Measurements from ENCODE around the gene ROBO2.

Gene ROBO2

DNA sequence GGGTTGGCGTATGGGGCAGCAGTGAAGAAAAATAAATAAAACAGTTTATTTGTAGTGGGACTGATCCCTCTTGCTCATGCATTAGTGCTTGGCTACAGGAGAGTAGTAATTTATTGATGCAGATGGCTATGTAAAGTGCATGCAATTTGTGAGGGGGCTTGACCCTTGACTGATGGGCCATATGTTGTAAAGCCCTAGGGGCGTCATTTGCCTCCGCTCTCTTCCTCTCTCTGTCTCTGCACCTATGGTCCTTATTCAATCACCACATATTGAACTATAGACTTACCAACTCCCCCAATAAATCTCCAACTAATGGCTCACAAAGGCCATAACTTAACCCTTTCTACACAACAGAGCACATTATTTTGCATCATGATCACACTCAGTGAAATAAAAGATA lies 227.7 kb downstream of the ROBO2 start:
- DNase-seq, result no peak

DNA sequence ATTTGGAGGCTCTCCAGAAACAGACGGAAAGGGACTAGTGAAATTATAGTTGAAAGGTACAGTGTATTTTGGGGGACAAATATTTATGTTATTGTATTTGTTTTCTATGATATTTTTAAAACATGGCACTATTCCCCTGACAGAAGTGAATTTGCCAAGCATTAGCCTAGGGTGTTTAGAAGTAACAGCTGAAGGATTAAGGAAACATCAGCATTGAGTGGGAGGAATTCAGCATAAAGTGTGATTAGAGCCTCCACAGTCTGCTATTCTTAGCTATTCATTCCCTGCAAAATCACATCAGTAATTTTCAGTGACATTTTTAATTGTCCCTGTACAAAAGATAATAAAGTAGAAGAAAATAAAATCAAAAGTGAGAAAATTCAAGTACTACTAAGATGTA lies 231.4 kb downstream of the ROBO2 start:
- DNase-seq, result no peak

DNA sequence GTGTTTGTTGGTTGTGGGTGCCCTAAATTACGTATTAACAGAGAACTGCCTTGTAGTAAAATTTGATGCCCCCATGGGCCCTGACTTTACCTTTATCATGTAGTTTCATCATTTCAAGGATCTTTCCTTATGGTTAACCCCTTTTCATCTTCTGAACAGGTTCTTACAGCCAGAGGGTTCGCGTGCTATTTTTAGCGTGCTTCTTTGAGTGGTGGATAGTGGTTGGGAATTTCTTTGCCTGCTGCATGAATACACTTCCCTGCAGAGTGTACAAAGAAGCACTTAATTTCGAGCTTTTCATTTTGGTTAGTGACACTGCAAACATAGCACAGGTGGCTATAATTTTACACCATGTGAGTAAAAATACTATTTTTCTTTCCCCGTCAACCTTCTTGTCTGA lies 231.8 kb downstream of the ROBO2 start:
- no peak for DNase-seq

DNA sequence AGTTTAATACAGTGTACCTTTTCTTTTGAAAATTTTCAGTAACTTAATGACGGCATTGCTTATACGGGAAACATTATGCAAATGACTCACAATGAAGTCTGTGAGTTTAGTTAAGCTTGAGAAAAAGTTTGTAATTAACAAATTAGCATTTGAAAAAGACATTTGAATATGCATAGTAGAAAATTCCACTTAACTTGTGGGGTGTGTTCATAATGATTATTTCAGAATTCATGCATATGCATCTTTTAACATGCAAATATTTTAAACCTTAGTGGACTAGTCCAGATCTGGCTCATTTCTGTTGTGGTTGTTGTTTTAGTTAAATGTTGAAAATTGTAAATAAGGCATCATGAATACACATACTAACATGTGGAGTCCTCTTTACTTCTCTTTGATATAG lies 239.4 kb downstream of the ROBO2 start:
- no peak for DNase-seq

GRCh38 chr3:77281721-77282120 lies 241.8 kb downstream of the ROBO2 start:
- DNase-seq, result no peak

DNA sequence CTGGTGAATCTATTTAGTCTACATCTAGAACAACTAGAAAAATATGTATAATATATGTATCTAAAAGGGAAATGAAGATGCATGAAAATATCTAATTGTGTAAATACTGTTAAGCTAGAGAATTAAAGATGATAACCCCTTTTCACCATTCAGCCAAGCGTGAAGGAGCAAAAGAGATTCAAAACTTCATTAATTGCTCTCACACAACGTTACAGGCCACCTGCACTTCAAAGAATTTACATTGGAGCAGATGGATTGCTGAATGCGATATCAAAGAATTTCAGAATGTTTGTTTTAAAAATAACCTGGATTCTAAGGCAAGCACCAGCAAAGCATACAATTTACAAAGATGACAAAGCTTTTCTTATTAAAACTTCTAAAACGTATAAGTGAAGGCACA lies 243.2 kb downstream of the ROBO2 start:
- DNase-seq, result no peak

GRCh38 chr3:77288348-77288747 lies 248.4 kb downstream of the ROBO2 start:
- DNase-seq, result no peak

- DNase-seq, result no peak
Measured at GRCh38 chr3:77296527-77296926, 256.6 kb downstream of the ROBO2 start.

DNA sequence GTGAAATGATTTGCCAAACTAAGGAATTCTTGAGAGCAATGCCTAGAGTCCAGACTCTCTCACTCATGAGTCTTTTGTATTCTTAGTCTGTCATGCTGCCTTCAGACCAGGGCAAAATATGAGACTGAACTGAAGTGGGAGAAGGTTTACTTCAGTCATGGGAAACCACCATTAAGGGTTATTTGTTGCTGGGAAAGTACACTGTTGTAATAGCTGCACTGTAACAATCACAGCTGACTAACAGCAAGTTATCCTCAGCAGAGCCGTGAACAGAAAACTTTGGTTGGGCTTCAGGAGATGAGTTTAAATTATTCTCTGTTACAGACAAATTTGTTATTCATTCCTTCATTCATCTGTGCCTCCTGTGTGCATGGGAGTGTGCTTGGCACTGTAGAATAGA lies 258.5 kb downstream of the ROBO2 start:
- no peak for DNase-seq

DNA sequence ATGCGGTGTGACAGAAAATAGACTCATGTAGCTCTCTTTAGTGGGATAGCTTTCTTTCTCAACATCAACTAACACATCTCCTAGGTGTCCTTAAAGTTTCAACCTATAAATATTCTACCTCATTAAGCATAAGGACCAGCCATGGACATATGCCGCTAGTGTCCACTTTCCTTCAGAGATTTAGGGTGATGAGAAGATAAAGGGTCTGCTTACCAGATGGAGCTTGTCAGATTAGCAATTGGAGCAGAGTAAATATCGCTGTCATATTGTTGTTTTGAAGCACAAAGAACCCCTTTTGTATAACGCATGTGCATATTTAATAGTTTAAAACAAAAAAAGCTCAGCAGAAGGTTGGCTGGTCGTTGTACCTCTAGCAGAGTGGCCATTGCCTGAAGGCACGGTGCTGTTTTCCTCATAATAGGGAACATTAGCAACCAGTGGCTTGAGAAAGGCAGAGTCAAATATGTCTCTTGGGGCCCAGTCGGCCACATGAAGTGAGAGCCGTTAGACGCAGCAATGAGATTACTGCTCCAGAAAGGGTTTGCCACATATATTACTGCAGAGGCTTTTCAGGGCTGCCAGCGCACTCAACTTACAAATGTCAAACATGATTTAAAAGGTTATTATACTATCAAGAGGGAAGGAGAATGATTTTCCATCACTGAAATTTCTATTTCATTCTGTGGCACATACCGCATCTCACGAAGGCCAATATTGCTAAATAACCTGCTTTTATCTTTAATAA lies 264.2 kb downstream of the ROBO2 start:
- no peak for DNase-seq

GRCh38 chr3:77304700-77305021 lies 264.8 kb downstream of the ROBO2 start:
- no peak for DNase-seq

GRCh38 chr3:77309460-77309859 lies 269.6 kb downstream of the ROBO2 start:
- DNase-seq, result no peak

DNA sequence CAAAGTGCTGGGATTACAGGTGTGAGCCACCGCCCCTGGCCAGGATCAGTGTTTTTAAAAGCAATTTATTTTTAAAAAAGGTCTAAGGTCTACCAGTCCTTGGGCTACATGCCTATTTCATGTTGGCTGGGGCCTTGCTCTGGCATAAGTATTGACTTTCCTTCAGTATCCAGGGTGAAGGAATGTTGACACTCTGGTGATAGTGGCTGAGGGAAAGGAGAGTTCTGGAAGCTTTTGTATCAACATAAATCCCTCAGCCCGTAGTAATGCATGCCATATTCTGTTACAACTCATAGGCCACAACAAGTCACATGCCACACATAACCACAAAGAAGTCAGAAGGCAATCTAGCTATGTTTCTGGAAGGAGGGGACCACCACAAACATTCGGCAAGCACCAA lies 273.9 kb downstream of the ROBO2 start:
- DNase-seq, result no peak

- no peak for DNase-seq
Measured at GRCh38 chr3:77319711-77320110, 279.8 kb downstream of the ROBO2 start.

DNA sequence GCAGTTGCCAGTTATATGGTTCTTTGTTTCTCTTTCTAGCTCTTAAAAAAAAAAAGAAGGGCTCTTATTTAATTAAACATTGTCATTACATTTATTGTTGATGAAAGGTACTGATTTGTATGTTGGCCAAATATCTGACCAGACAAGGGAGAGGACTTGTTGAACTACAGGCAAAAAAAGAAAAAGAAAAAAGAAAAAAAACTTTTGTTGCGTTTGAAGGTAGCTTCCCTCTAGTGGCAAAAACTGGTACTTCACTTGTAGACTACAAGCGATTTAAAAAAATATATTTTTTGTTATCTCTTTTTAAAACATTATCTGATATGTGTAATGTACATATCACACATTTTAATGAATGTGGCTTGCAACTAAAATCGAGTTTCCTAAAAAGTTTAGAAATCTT lies 280.6 kb downstream of the ROBO2 start:
- DNase-seq, result peak in 1 of 2 donors; percentile 3

DNA sequence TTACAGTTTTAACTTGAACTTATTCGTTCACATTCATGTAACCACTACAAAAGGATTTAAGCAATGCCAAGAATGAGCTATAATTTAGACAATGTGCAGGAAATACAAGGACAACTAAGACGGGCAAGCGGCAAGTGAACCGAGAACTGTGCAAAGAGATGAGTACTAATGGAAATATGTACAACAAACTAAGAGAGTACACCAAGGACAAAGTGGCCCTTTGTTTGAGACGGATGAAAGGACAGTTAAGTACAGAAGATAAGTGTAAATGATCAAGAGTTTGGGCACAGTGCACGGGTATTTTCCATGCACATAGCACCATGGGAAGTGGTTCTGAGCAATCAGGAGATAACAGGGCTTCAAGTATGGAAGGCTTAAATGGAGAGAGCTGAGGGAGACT lies 281.7 kb downstream of the ROBO2 start:
- no peak for DNase-seq

GRCh38 chr3:77323626-77324025 lies 283.7 kb downstream of the ROBO2 start:
- no peak for DNase-seq

GRCh38 chr3:77324105-77324504 lies 284.2 kb downstream of the ROBO2 start:
- no peak for DNase-seq

DNA sequence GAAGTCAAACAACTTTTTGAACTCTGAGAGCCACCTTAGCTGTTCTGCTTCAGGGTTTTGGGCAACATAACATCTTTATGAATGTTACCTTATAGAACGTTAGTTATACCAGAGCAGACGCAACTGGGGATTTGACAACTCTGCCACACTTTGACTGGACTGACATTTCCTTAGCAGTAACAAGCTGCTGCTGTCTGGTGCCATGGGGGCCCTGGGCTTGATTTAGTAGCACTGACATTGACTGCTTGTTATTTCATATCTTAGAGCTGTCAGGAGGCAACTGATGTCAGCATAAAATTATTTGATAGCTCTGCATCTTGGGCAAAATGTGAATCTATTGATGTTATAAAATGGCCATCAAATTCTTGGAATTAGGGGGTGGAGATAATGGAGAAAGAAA lies 285.4 kb downstream of the ROBO2 start:
- no peak for DNase-seq

DNA sequence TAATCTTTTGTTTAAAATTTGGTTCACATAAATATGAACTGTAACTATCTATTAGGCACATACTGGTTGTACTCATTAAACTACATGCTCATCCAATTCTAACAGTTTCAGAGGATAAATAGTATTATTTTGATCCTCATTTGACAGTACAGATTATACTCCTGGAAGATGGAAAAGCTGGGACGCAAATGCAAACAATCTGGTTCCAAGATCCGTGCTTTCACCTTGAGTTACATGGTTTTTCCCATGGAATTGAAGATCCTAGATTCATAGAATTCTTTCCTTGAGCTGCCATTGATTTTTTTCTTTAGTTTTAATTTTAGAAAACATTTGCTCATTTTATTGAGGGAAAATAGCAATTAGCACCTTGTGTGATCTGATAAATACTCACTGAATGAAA lies 285.8 kb downstream of the ROBO2 start:
- no peak for DNase-seq

DNA sequence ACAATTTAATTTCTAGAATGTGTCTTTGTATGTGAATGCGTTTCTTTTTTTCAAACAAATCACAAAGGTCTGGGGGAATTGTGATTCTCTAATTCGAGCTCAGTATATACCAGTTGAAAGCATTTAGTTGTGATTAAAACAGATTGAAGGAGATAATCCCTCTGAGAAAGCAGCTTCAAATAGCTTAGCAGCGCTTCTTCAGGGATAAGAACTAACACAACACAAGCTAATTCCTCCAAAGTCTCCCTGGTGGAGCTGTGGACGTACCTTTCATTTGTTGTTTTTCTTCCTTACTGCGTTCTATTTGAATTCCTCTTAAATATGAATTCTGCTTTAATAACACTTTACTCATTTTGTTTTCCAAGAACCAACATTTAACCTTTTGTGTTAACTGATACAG lies 286.7 kb downstream of the ROBO2 start:
- no peak for DNase-seq

DNA sequence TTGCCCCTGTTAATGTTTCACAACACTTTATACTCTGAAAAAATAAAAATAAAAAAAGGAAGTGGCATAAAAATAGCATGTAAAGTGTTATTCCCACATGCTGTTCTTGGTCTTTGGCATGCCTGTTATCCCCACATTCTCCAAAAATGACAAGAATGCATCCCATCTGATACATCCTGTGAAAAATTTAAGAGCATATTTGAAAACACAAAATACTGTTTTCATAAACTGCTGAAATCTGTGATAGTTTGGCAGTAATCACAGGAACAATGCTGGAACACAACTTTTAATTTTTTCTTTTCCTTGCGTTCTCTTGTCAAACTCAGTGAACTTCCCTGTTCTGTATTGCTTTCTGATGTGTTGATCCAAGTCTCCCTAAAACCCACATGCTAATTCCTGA lies 288.8 kb downstream of the ROBO2 start:
- DNase-seq, result no peak

DNA sequence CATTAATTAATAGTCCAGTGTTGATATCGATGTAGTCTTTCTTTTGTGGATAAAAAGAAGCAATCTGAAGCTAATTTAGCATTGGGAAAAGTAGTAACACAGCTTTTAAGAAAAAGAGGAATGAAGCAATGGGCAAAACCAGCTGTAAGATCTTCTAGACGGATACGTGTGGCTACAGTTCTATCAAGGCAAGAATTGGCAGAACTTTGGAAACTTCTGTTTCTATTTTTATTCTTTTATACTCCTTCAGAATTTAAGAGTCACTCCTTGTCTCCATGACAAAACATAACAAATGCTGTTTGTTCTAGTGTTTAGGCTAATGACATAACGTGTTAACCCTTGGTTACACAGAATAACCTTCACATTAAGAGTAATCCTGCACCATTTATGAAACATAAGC lies 289.2 kb downstream of the ROBO2 start:
- no peak for DNase-seq

- DNase-seq, result no peak
Measured at GRCh38 chr3:77338195-77338594, 298.3 kb downstream of the ROBO2 start.

DNA sequence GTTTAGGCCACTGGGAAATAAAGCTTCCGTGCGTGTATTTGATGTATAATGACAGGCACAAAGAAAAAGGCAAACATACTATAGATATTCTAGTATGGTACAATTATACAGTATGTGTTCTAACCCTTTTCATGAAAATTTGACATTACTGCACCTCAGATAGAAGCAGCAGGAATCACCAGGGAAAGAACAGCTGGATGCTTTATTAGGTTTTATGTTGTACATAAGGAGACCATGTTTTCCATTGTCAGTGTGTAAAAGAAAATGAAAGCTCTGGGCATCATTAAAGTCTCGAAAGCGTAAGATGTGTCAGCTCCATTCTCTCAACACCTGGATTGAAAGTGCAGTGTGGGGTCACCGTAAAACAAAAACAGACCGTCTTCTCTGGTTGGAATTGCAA lies 302.1 kb downstream of the ROBO2 start:
- DNase-seq, result no peak

DNA sequence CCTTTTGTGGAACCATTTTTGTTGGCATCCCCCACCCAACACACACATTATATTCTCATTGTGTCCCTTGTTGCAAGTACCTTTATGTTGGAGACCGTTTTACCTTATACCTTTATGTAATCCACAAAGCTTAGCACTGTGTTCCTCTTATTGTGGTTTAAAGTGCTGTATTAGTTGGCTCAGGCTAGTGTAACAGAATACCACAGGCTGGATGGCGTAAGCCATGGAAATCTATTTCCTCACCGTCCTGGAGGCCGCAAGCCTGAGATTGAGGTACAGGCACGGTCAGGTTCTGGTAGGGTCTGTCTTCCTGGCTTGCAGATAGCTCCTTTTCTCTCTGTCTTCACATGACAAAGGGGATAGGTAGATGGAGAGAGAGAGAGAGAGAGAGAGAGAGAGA lies 302.8 kb downstream of the ROBO2 start:
- DNase-seq, result no peak
